ENCODE results near the gene CACNA1D.

Gene CACNA1D

DNA sequence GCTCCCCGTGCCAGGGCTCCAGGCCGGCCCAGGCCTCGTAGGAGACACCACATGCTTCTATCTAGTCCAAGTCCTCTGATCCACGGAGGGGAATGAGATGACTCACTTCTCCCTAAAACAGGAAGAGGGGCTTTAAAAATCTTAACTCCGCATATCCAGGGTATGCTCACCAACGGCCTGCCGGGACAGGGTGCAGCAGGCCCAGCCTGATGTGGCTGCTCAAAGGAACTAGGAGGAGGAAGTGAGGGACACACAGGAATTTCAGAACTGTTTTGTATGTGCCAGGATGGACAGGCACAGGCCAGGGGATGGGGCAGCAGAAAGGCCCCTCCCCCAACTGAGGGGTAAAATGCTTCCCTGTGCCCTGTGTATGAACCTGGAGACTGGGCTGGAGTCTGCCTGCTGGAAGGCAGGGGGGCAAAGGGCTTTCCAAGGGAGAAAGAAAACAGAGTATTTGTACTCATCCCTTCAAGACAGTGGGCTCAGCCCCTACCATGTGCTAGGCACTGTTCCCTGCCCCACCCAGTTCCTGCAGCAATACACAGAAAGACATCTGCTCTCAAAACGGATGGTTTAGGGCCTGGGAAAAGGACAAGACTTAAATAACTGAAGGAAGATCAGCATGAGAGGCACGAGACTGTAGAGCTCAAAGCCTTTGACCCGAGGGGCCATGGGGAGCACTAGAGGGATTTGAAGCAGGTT is 329.7 kb downstream of the CACNA1D start:
- no peaks in the 10 kb centered on the region for H3K79me2 ChIP-seq (ENCODE audit: low read length)
- H3K9ac ChIP-seq (ENCODE audit: low read length) = no peak overlapping the region
- H3K4me2 ChIP-seq (ENCODE audit: low read length) = no peak overlapping the region

DNA sequence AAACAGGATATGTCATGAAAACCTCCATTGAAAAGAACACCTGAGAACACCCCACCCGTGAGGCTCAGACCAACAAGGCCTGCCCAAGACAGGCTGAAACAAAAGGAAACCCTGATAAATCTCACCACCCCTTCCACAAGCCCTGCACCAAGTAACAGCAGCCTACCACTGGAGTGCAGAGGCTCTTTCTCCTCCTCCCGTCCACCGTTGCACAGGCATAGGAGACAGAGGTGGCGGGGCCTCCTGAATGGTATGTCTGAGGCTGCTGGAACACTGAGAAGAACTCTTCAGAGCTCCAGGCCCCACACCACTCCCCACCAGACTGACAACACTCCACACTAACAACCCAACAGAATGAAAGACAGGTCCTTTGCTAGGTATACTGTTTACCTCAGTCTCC is 330.4 kb downstream of the CACNA1D start:
- Histone ChIP-seq H3K27ac (ENCODE audit: low read length) (no peak overlapping the region), H3K4me1 (ENCODE audit: low read length) (peaks cover 24% of the 10 kb centered on the region), H3K9ac (ENCODE audit: low read length) (no peak overlapping the region), H3K4me2 (ENCODE audit: low read length) (no peak overlapping the region), H3K4me3 (ENCODE audit: low read length) (no peak overlapping the region), H3K36me3 (replicated peaks; ENCODE audit: low read depth, low read length) (no peaks in the 10 kb centered on the region), H4K20me1 (ENCODE audit: insufficient read depth, low read length) (no peaks in the 10 kb centered on the region), H2AFZ (ENCODE audit: low read depth, low read length) (no peak overlapping the region), H3K9me3 (ENCODE audit: insufficient read depth, low read length) (no peaks in the 10 kb centered on the region), H3K27me3 (ENCODE audit: low read depth, low read length) (no peaks in the 10 kb centered on the region), H3K79me2 (ENCODE audit: low read length) (no peaks in the 10 kb centered on the region)
- no peak for TF ChIP-seq EZH2phosphoT487 (IDR thresholded peaks at IDR 0.05; ENCODE audit: low read depth)
- TF ChIP-seq, protein P1, sequence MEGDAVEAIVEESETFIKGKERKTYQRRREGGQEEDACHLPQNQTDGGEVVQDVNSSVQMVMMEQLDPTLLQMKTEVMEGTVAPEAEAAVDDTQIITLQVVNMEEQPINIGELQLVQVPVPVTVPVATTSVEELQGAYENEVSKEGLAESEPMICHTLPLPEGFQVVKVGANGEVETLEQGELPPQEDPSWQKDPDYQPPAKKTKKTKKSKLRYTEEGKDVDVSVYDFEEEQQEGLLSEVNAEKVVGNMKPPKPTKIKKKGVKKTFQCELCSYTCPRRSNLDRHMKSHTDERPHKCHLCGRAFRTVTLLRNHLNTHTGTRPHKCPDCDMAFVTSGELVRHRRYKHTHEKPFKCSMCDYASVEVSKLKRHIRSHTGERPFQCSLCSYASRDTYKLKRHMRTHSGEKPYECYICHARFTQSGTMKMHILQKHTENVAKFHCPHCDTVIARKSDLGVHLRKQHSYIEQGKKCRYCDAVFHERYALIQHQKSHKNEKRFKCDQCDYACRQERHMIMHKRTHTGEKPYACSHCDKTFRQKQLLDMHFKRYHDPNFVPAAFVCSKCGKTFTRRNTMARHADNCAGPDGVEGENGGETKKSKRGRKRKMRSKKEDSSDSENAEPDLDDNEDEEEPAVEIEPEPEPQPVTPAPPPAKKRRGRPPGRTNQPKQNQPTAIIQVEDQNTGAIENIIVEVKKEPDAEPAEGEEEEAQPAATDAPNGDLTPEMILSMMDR (IDR thresholded peaks at IDR 0.05; ENCODE audit: low read depth, low read length) = no peak

More for the DNA sequence above, 329.7 kb downstream of the CACNA1D start:
- Histone ChIP-seq H3K9me3 (ENCODE audit: insufficient read depth, low read length) (no peaks in the 10 kb centered on the region), H3K27me3 (ENCODE audit: low read depth, low read length) (no peaks in the 10 kb centered on the region), H3K4me1 (ENCODE audit: low read length) (peaks cover 24% of the 10 kb centered on the region), H3K36me3 (replicated peaks; ENCODE audit: low read depth, low read length) (no peaks in the 10 kb centered on the region), H2AFZ (ENCODE audit: low read depth, low read length) (no peak overlapping the region), H3K27ac (ENCODE audit: low read length) (no peak overlapping the region), H3K4me3 (ENCODE audit: low read length) (no peak overlapping the region), H4K20me1 (ENCODE audit: insufficient read depth, low read length) (no peaks in the 10 kb centered on the region)
- TF ChIP-seq, protein P1 (IDR thresholded peaks at IDR 0.05; ENCODE audit: low read depth, low read length) = no peak
- TF ChIP-seq EZH2phosphoT487 (IDR thresholded peaks at IDR 0.05; ENCODE audit: low read depth) = no peak

DNA sequence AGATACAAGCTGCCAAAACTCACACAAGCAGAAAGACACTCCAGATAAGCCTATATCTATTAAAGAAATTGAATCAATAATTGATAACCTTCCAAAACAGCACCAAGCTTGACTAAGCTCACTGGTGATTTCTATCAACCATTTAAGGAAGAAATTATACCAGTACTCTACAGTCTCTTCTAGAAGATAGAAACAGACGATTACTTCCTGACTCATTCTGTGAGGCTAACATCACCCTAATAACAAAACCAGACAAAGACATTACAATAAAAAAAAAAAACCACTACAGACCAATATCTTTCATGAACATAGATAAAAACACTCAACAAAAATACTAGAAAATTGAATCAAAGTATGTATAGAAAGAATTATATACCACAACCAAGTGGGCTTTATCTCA is 331.6 kb downstream of the CACNA1D start:
- Histone ChIP-seq H3K27me3 (ENCODE audit: low read depth, low read length) (no peaks in the 10 kb centered on the region), H2AFZ (ENCODE audit: low read depth, low read length) (peak overlapping the region; percentile 3; the same call in 1 of the 2 replicates), H3K4me2 (ENCODE audit: low read length) (peak overlapping the region; percentile 9; the same call in 1 of the 2 replicates), H4K20me1 (ENCODE audit: insufficient read depth, low read length) (no peaks in the 10 kb centered on the region), H3K27ac (ENCODE audit: low read length) (no peak overlapping the region), H3K36me3 (replicated peaks; ENCODE audit: low read depth, low read length) (no peaks in the 10 kb centered on the region), H3K9ac (ENCODE audit: low read length) (no peak overlapping the region), H3K9me3 (ENCODE audit: insufficient read depth, low read length) (no peaks in the 10 kb centered on the region), H3K79me2 (ENCODE audit: low read length) (no peaks in the 10 kb centered on the region), H3K4me3 (ENCODE audit: low read length) (no peak overlapping the region), H3K4me1 (ENCODE audit: low read length) (peaks cover 24% of the 10 kb centered on the region)
- TF ChIP-seq, protein P1 (IDR thresholded peaks at IDR 0.05; ENCODE audit: low read depth, low read length) = no peak
- no peak for TF ChIP-seq EZH2phosphoT487 (IDR thresholded peaks at IDR 0.05; ENCODE audit: low read depth)

DNA sequence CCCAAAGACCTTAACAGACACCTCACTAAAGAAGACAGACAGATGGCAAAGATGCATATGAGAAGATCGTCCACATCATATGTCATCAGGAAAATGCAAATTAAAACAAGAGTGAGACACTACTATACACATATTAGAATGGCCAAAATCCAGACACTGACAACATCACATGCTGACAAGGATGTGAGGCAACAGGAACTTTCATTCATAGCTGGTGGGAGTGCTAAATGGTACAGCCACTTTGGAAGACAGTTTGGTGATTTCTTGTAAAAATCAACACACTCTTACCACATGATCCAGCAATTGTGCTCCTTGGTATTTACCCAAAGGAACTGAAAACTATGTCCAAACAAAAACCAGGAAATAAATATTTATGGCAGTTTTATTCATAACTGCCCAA is 334.2 kb downstream of the CACNA1D start:
- Histone ChIP-seq H3K9me3 (ENCODE audit: insufficient read depth, low read length) (no peaks in the 10 kb centered on the region), H3K27me3 (ENCODE audit: low read depth, low read length) (no peaks in the 10 kb centered on the region), H3K9ac (ENCODE audit: low read length) (no peak overlapping the region), H4K20me1 (ENCODE audit: insufficient read depth, low read length) (no peaks in the 10 kb centered on the region), H3K36me3 (replicated peaks; ENCODE audit: low read depth, low read length) (no peaks in the 10 kb centered on the region), H3K4me1 (ENCODE audit: low read length) (peaks cover 17% of the 10 kb centered on the region), H3K79me2 (ENCODE audit: low read length) (no peaks in the 10 kb centered on the region), H3K27ac (ENCODE audit: low read length) (no peak overlapping the region), H3K4me2 (ENCODE audit: low read length) (no peak overlapping the region), H3K4me3 (ENCODE audit: low read length) (no peak overlapping the region), H2AFZ (ENCODE audit: low read depth, low read length) (no peak overlapping the region)
- TF ChIP-seq, protein P1 (IDR thresholded peaks at IDR 0.05; ENCODE audit: low read depth, low read length) = no peak

All from OCI-LY3 (cell line).